ENCODE results near the gene GPC6. TPM values are rescaled to one million over a fixed set of nuclear protein-coding genes. Genes with fewer than 3 reads are reported as not detected.

GPC6 gene
- polyA plus RNA-seq, 10 donors = 8.0 to 21.9 (median 15.3) TPM

- DNase-seq = peak in 1 of 3 donors; percentile 2
These were observed 597.7 kb downstream of the GPC6 start for GRCh38 chr13:93824286-93824685.

GRCh38 chr13:93834051-93834450 lies 607.4 kb downstream of the GPC6 start:
- no peak for DNase-seq

GRCh38 chr13:93843082-93843481 lies 616.5 kb downstream of the GPC6 start:
- no peak for DNase-seq

- no peak for DNase-seq
These were observed 620.6 kb downstream of the GPC6 start for GRCh38 chr13:93847162-93847561.

DNA sequence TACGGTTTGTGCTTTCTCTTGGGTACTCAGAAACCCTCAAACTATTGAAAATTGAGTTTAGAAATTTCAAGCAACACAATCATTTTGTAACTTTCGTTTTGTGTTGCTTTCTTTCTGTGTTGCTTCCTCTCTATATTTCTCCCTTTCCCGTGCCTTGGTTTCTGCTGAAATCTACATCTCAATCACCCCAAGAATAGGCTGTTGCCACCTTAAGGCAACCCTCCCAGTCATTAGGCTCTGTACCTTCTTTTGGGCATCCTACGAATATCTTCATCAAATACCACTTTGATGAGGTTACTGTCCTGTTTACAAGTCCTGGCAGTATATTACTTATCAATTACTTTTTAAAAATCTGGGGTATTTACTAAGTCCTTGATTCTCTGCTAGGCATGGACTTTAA lies 621.6 kb downstream of the GPC6 start:
- DNase-seq = no peak

- peak in 1 of 3 donors; percentile 2 for DNase-seq
These were observed 624.6 kb downstream of the GPC6 start for GRCh38 chr13:93851236-93851635.

- DNase-seq = no peak
These were observed 627.3 kb downstream of the GPC6 start for GRCh38 chr13:93853912-93854311.

DNA sequence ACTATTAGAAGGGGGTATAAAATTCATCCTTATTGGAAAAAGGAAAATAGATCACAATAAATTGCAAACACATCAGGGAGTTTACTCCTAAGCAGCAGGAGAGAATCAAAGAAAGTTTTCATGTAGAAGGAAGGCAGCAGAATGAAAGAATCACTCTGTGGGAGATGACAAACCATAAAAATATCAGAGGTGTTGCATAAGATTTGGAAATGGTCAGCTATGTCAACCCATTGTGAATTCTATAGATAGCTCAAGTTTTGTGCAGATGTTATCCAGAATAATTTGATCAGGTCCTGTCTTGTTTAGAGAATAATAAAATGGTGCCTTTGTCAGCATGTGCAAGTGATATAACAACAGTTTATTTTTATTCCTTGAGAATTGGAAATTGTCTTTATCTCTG lies 630.5 kb downstream of the GPC6 start:
- no peak for DNase-seq

DNA sequence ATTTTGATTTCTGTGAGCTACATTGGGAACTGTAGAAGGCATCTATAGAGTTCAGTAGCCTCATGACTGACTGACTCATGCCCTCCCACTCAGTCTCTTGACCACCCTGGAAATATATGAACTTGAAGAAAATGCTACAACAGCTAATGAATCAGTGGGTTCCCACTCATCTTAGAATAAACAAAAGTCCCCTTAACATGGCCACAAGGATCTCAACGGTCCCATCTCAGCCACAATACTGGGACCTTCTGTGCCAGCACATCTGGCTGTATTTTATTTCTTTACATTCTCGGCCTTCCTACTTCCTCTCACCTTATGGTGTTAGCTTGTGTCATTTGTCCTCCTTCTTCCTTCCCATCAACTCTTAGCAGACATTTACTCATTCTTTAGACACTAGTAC lies 633.1 kb downstream of the GPC6 start:
- DNase-seq = no peak

DNA sequence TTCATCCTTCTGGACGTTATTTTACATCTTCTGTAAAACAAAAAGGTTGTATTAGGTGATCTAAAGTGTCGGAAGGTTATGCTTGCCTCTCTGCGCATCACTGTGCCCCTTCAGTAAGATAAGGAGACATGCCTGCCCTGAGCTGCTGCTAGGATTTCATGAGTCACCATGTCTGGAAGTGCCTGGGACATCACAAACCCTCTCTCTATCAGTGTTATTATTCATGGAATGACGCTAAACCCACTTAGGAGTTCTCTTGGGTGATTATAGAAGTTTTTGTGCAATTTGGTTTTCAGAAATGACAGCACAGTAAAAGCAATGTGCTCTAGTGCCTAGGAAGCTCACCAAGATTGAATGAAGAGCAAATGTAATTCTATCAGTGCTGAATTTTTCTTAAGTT lies 635.2 kb downstream of the GPC6 start:
- DNase-seq = peak in 1 of 3 donors; percentile 66

DNA sequence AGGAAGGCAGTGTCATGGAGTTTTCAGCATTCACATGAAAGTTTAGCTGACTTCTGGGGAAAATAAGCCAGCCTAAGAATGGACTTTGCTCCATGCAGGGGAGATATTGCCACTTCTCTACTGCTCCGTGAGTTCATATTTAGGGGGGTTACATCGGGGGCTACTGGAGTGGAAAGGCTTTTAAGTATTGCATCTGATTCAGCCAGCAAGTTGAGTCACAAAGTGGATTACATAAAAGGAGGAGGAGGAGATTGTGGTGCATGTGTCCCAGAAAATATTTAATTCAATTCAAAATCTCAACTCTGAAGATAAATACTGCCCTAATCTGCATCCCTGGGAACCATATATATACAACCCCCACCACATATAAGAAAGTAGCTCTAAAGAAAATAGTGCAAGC lies 635.7 kb downstream of the GPC6 start:
- DNase-seq = no peak

GRCh38 chr13:93865235-93865634 lies 638.6 kb downstream of the GPC6 start:
- no peak for DNase-seq

- peak in 1 of 3 donors; percentile 55 for DNase-seq
These were observed 640.9 kb downstream of the GPC6 start for GRCh38 chr13:93867481-93867880.

DNA sequence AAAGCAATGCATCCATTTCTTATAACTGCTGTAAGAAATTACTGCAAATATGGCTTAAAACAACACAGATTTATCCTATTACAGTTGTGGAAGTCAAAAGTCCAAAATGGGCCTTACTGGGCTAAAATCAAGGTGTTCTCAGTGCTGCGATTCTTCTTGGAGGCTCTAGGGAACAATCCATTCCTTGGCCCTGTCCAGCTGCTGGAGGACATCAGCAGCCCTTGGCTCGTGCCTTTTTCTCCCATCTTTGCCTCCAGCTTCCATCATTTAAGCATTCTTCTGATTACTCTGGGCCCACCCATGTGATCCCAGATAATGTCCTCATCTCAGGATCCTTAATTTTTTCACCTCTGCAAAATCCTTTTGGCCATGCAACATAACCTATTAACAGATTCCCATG lies 645.8 kb downstream of the GPC6 start:
- peak in 1 of 3 donors; percentile 13 for DNase-seq

DNA sequence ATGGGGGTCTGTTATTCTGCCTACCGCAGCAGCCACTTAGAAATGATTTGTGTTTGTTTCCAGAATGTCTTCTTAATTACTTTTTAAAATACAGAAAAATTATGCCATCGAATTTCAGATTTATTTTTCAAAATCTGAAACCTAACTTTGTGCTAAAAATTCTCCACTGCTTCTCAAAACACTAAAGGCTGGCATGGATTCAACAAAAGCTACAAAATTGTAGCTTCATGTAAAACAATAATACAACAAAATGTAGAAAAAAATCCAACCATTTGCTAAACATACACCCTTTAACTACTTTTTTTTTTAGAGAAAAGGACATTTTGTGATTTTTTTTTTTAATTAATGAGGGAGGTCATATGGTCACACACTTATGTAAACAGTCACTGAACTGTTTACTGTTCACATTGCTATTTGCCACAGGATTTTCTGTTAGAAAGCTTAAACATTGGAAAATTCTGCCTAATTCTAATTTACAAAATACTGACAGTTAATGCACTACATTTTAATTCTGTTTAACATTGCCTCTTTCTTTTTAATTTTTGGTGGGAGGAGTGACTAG lies 646.3 kb downstream of the GPC6 start:
- DNase-seq = no peak

GRCh38 chr13:93875547-93875946 lies 648.9 kb downstream of the GPC6 start:
- DNase-seq = peak in 1 of 3 donors; percentile 14

- no peak for DNase-seq
These were observed 649.6 kb downstream of the GPC6 start for GRCh38 chr13:93876236-93876635.

DNA sequence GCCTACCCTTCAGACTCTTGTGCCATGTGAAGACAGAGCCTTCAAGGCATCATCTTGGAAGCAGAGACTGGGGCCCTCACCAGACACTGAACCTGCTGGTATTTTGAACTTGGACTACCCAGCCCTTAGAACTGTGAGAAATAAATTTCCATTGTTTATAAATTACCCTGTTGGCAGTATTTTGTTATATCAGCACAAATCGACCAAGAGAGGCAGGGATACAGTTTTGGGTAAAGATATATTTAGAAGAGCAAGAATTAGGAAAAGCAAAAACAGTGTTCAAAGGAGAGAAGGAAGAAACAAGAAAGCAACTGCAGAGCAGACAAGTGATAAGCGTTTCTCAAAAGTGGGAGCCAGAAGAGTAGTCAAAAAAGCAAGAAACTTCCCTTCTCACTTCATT lies 652.1 kb downstream of the GPC6 start:
- no peak for DNase-seq

- no peak for DNase-seq
These were observed 654.8 kb downstream of the GPC6 start for GRCh38 chr13:93881411-93881810.

DNA sequence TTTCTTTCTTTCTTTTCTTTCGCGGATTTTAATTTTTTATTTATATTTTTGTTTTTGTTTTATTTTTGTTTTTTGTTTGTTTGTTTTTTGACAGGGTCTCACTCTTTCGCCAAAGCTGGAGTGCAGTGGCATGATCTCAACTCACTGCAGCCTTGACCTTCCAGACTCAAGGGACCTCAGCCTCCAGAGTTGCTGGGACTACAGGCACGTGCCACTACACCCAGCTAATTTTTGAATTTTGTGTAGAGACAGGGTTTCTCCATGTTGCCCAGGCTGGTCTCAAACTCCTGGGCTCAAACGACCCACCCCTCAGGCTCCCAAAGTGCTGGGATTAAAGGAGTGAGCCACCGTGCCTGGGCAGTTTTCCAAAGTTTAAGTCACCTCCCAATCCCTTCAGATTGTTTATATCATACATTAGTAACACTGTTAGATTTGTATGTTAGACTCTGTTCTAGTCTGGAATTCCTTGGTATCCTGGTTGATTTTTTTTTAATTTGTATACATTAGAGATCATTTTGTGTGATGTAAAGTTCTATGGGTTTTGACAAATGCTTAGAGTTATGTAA lies 655.6 kb downstream of the GPC6 start:
- no peak for DNase-seq

DNA sequence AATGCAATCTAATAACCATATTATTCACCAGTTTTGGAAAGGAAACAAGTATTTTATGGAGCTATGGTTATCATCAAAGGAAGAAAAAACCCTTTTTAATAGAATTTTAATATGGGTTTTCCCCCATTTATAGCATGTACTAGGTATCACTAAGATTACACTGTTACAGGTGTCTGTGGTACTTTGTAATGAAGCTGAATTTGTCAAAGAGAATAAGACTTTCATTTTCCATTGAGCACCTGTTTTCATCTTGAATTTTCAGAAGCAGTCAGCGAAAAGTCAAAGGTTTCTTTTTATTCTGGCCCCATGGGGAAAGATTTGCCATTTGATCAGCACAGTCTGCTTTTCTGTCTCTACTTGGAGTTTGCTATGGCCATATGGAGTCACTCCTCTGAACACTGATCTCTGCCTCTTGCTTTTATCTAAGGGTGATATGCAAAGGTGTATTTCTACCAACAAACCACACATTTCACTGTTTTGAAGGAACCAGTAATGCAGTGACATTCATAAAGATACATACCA lies 662.9 kb downstream of the GPC6 start:
- no peak for DNase-seq

DNA sequence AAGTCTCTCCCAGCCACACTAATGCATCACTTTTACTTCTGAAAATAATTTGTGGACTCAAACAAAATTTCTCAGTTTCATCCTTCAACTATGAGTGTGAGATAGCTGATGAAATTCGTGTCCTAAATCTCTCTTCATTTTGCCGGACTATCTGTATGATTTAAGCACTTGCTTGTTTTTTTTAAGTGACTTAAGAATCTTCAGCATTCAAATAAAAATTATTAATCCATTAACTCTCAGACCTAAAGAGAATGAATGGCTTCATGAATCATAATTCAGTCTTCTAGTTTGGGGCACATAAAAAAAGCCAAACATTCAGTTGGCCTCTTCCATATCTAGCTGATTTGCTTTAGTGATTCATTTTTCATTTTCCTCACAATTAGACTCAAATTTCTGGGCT lies 673.4 kb downstream of the GPC6 start:
- no peak for DNase-seq

DNA sequence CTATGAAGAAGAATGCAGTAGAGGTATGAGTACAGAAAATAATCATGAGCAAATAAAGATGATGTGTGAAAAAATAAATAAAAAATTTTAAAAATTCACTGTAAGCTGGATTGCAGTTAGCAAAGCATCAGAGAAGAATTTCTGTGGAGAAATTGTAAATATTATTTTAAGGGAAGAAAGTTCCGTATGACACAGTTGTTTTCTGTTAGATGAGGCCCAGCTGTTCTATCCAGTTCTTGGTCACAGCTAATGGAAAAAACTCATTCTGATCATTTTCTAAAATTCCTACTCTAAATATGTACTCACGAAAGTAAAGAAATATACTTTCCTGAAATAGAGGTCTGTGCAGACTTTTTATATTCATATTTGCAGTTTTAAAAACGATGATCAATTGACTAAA lies 674.1 kb downstream of the GPC6 start:
- peak; percentile 10 to 51 (median 22) for DNase-seq

DNA sequence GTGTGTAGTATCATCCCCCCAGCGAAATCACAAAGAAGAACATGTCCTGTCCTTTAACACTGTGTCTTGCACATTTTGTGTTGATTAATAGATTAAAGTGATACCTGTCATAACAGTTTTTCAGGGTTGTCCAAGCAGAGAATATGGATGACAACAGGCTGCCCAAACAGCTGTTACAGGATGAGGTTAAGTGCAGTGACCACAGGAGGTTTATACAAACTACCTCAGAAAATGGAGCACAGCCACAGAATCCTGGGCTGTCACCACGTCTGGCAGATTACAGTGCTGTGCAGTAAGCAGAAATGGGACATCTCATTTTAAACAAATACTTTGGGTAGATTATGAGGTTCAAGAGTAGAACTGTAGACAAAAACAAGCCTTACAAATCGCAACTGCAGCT lies 677.3 kb downstream of the GPC6 start:
- no peak for DNase-seq
